Heart right ventricle (tissue), 16 donors: ENCODE results near the gene CD33. TPM values are rescaled to one million over a fixed set of nuclear protein-coding genes. Genes with fewer than 3 reads are reported as not detected.

ENCODE experiments used
- ATAC-seq, 8 donors: fragments of 200-7000 bp; cut with Tn5 transposase; one replicate each; pipeline ENCODE4 v1.9.1; 2020; ENCODE audit warnings: mild to moderate bottlenecking in 8 of 8, moderate library complexity in 8 of 8, moderate number of reproducible peaks in 1 of 8
- DNase-seq, 2 donors: peaks; one replicate each; pipeline ENCODE4 v3.0.0-alpha.2; 2020
- H3K27ac ChIP-seq, 10 donors: fragments of 200-600 bp; sonication (generic) in 2 of 10; one replicate each; pipeline versions ENCODE4 v1.5.0 to v1.8.0; 2020 to 2022; ENCODE audit warnings: mild to moderate bottlenecking in 3 of 10
- H3K27me3 ChIP-seq, 7 donors: fragments of 200-600 bp; one replicate each; pipeline ENCODE4 v1.8.0; 2021 to 2022; ENCODE audit warnings: mild to moderate bottlenecking in 2 of 7
- H3K36me3 ChIP-seq, 9 donors: fragments of 200-600 bp; sonication (generic) in 1 of 9; one replicate each; pipeline versions ENCODE4 v1.5.0 to v1.8.0; 2020 to 2022; ENCODE audit warnings: mild to moderate bottlenecking in 2 of 9
- H3K4me1 ChIP-seq, 9 donors: fragments of 200-600 bp; sonication (generic) in 1 of 9; one replicate each; pipeline versions ENCODE4 v1.5.0 to v1.8.0; 2020 to 2022; ENCODE audit warnings: mild to moderate bottlenecking in 4 of 9
- H3K4me3 ChIP-seq, 10 donors: fragments of 200-600 bp; sonication (generic) in 2 of 10; one replicate each; pipeline versions ENCODE4 v1.5.0 to v1.8.0; 2020 to 2022; ENCODE audit warnings: mild to moderate bottlenecking in 7 of 10, moderate library complexity in 2 of 10
- H3K9me3 ChIP-seq, 11 donors: fragments of 200-600 bp in 10 of 11; sonication (generic) in 2 of 11; one replicate each; pipeline versions ENCODE4 v1.5.0 to v1.8.0; 2013 to 2022; ENCODE audit warnings: mild to moderate bottlenecking in 2 of 11, control low read depth in 1 of 11, moderate library complexity in 1 of 11
- WGBS, 2 donors: extraction: QIAGEN DNeasy Blood & Tissue Kit; methylation state at CpG; one replicate each; pipeline ENCODE4 v1.1.7; 2013; ENCODE audit warnings: inconsistent platforms in 1 of 2; 5-methylcytosine and 5-hydroxymethylcytosine counted together
- intact Hi-C, 10 donors: fragments of 100-400 bp; cut with DNase I; formaldehyde crosslinking; loops; one replicate each; pipeline versions ENCODE4 v1.11.1 to v1.14.2; 2022
- polyA plus RNA-seq, 2 donors: library from polyadenylated mRNA; stranded (reverse); fragments of 200-250 nt; gene quantifications; one replicate each; pipeline ENCODE4 v1.2.3, GENCODE V29; 2013
- total RNA-seq, 10 donors: library from RNA; stranded (reverse); fragmentation: NEBNext Ultra II Directional in 3 of 10; extraction: Animal tissue kit (Norgen Biotek cat#: 25700) in 3 of 10; gene quantifications; one replicate each; pipeline versions ENCODE4 v1.2.1 to v1.2.4, GENCODE V29; 2021 to 2023
- TF ChIP-seq, protein P1 (sequence below), 9 donors: fragments of 200-600 bp; sonication (generic) in 2 of 9; IDR thresholded peaks; one replicate each; pipeline versions ENCODE4 v1.5.0 to v1.8.0; 2021 to 2022; ENCODE audit warnings: antibody characterized with exemption in 9 of 9, mild to moderate bottlenecking in 5 of 9, moderate library complexity in 1 of 9
- donor health status: Arrhythmogenic right ventricular cardiomyopathy.
- donor health status: ischemic (EF 13 %, LVEDD 7.1; RV severe dilation, severe dysfunction).
- donor health status: healthy with polysubstance abuse.
- donor health status: DM: no; HTN: yes; CAD: no.
- donor health status: DM: no; HTN: no; CAD: no.
- donor health status: ischemic (EF 25% LVEDD 6.9; RV normal size, moderate dysfunction).
- donor health status: ischemic (EF 25% LVEDD 5.7; RV mildly dilated, moderate dysfunction).
- donor health status: healthy.
- donor health status: DM: yes; HTN: yes; CAD: no.
- donor health status: Ischemic cardiomyopathy.
- donor health status: ischemic (EF 35%, LVEDD 5.7; RV mildly dilated, moderate dysfunction).
- donor health status: nonischemic (EF 11% LVEDD 7.7; RV severe dilation, severe dysfunction).
- donor health status: DM: yes; HTN: yes; CAD: no.
- donor health status: PGD.
- donor health status: ischemic (EF 29% LVEDD 5.4; RV normal size, mild dysfunction).
- donor health status: nonischemic (EF 23%, LVEDD 6.1; RV moderate dilation, normal function).

Gene CD33
- total and polyA plus RNA-seq, 12 donors: 0.51 to 16.6 (median 2.0) TPM

DNA sequence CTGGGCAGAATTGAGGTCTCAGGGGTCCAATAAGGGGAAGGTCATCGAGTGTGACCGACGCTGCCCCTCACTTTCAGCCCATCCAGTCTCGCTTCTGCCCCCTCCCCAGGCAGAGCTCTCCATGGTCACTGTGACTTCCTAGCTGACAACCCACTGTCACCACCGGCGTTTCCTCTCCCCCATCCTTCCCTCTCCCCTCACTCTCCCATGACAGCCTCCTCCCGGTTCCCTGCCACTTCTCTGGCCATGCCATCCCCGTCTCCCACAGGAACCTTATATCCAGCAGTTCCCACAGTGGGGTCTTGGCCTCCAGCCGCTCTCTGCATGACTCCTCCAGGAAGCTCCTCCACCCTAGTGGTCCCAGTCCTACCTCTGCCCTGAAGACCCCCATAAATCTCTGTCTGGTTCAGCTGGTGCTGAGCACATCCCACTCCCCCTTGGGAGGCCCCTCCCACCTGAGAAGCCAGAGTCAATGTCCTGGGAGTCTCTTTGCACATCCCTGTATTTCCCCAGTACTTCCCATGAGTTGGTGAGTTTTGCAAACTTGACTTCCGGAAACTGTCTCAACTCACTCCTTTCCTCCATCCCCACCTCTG lies 24.7 kb upstream of the CD33 start:
- no peak overlapping the region for H3K27ac ChIP-seq
- H3K4me3 ChIP-seq: no peak overlapping the region
- ATAC-seq: no peak
- no peak for DNase-seq
- 65 to 75% methylated on average over 10 of the region's 10 CpGs for WGBS, 2 donors
- peaks cover 0 to 48% (median 37%) of the 10 kb centered on the region in 7 donors for H3K27me3 ChIP-seq
- peaks cover 0 to 17% (median 0%) of the 10 kb centered on the region in 9 donors for H3K4me1 ChIP-seq
- intact Hi-C loops: no loop called here
- H3K9me3 ChIP-seq: no peaks in the 10 kb centered on the region
- TF ChIP-seq, protein P1, sequence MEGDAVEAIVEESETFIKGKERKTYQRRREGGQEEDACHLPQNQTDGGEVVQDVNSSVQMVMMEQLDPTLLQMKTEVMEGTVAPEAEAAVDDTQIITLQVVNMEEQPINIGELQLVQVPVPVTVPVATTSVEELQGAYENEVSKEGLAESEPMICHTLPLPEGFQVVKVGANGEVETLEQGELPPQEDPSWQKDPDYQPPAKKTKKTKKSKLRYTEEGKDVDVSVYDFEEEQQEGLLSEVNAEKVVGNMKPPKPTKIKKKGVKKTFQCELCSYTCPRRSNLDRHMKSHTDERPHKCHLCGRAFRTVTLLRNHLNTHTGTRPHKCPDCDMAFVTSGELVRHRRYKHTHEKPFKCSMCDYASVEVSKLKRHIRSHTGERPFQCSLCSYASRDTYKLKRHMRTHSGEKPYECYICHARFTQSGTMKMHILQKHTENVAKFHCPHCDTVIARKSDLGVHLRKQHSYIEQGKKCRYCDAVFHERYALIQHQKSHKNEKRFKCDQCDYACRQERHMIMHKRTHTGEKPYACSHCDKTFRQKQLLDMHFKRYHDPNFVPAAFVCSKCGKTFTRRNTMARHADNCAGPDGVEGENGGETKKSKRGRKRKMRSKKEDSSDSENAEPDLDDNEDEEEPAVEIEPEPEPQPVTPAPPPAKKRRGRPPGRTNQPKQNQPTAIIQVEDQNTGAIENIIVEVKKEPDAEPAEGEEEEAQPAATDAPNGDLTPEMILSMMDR (IDR thresholded peaks at IDR 0.05): no peak
- no peaks in the 10 kb centered on the region for H3K36me3 ChIP-seq

GRCh38 chr19:51201712-51202111 lies 23.2 kb upstream of the CD33 start:
- H3K27ac ChIP-seq: no peak overlapping the region
- H3K4me1 ChIP-seq: peaks cover 0 to 17% (median 0%) of the 10 kb centered on the region in 9 donors
- ATAC-seq: no peak
- H3K36me3 ChIP-seq: no peaks in the 10 kb centered on the region
- H3K27me3 ChIP-seq: peaks cover 0 to 44% (median 34%) of the 10 kb centered on the region in 7 donors
- H3K9me3 ChIP-seq: no peaks in the 10 kb centered on the region
- no peak overlapping the region for H3K4me3 ChIP-seq
- WGBS, 2 donors: 59 to 60% methylated on average over 5 of the region's 5 CpGs
- intact Hi-C loops: no loop called here
- TF ChIP-seq, protein P1 (IDR thresholded peaks at IDR 0.05): no peak
- no peak for DNase-seq

DNA sequence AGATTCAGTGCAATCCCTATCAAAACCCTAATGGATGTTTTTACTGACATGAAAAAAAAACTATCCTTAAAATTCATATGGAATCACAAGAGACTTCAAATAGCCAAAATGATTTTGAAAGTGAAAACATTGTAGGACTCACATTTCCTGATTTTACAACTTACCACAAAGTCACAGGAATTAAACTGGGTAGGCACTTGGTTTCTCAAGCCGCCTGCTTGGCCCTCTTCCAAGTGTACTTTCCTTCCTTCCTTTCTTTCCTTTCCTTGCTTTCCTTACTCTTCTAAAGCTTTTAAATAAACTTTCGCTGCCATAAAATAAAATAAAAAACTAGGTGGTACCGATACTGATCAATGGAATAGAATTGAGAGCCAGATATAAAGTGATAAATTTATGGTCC lies 21.0 kb upstream of the CD33 start:
- Histone ChIP-seq H3K36me3 (no peaks in the 10 kb centered on the region), H3K4me3 (no peak overlapping the region), H3K27ac (no peak overlapping the region), H3K9me3 (no peaks in the 10 kb centered on the region), H3K4me1 (peaks cover 0 to 17% (median 0%) of the 10 kb centered on the region in 9 donors), H3K27me3 (peaks cover 0 to 35% (median 25%) of the 10 kb centered on the region in 7 donors)
- DNase-seq: no peak
- no peak for ATAC-seq
- 44 to 56% methylated on average over 3 of the region's 3 CpGs for WGBS, 2 donors
- intact Hi-C loops: no loop called here
- TF ChIP-seq, protein P1 (IDR thresholded peaks at IDR 0.05): no peak

- WGBS, 2 donors: 70 to 73% methylated on average over 6 of the region's 6 CpGs
- no peak for DNase-seq
These were observed 20.6 kb upstream of the CD33 start for GRCh38 chr19:51204321-51204720.

More at GRCh38 chr19:51204321-51204720, 20.6 kb upstream of the CD33 start:
- ATAC-seq: no peak
- peaks cover 0 to 33% (median 25%) of the 10 kb centered on the region in 7 donors for H3K27me3 ChIP-seq
- H3K4me3 ChIP-seq: no peak overlapping the region
- no peaks in the 10 kb centered on the region for H3K9me3 ChIP-seq
- intact Hi-C loops: no loop called here
- H3K27ac ChIP-seq: no peak overlapping the region
- H3K4me1 ChIP-seq: peaks cover 0 to 17% (median 0%) of the 10 kb centered on the region in 9 donors
- TF ChIP-seq, protein P1 (IDR thresholded peaks at IDR 0.05): no peak
- H3K36me3 ChIP-seq: no peaks in the 10 kb centered on the region
